H1 (cell line): ENCODE measurements around the gene NUP43. TPM values are rescaled to one million over a fixed set of nuclear protein-coding genes. Genes with fewer than 3 reads are reported as not detected.

Source experiments
- CTCF ChIA-PET: fragments of 300-600 bp; sonication (Branson Sonifier 250); formaldehyde crosslinking; loops from one replicate; lab custom pipeline; 2021; ENCODE audit not compliant: partially characterized antibody; lab: Charles Lee
- POLR2A ChIA-PET: fragments of 300-600 bp; sonication (Branson Sonifier 250); formaldehyde crosslinking; loops from one replicate; lab custom pipeline; 2021; ENCODE audit warnings: inconsistent platforms; ENCODE audit not compliant: partially characterized antibody; lab: Charles Lee
- DNase-seq, 2 experiments: peaks; one replicate each; pipeline versions ENCODE4 v3.0.0 to v3.0.0-alpha.2; 2010 to 2022; ENCODE audit warnings: low spot score in 2 of 2, low read depth in 1 of 2, mixed read lengths in 1 of 2
- FAIRE-seq: peaks from 2 replicates; lab custom pipeline; 2011; peaks lifted over from hg19 to GRCh38; lab: Jason Lieb, UNC
- H2AFZ ChIP-seq: 2 replicates; pipeline ENCODE4 v1.8.1; 2012; ENCODE audit warnings: low read length, inconsistent platforms
- H2AK5ac ChIP-seq: 2 replicates; pipeline ENCODE4 v1.6.1; 2013; ENCODE audit warnings: low read depth, low read length
- H2BK120ac ChIP-seq: replicated peaks from 2 replicates; pipeline ENCODE3; 2013; ENCODE audit warnings: low read depth, low read length, inconsistent platforms
- H2BK12ac ChIP-seq: 2 replicates; pipeline ENCODE4 v1.6.1; 2013; ENCODE audit warnings: low read depth, low read length
- H2BK15ac ChIP-seq: 2 replicates; pipeline ENCODE4 v1.6.1; 2013; ENCODE audit warnings: low read length
- H2BK20ac ChIP-seq: 2 replicates; pipeline ENCODE4 v1.6.1; 2013; ENCODE audit warnings: low read length
- H2BK5ac ChIP-seq: 2 replicates; pipeline ENCODE4 v1.6.1; 2013; ENCODE audit warnings: low read depth, low read length
- H3K14ac ChIP-seq: 2 replicates; pipeline ENCODE4 v1.6.1; 2013; ENCODE audit warnings: inconsistent platforms; ENCODE audit not compliant: insufficient read length
- H3K18ac ChIP-seq: 2 replicates; pipeline ENCODE4 v1.6.1; 2013; ENCODE audit warnings: low read length; ENCODE audit errors: extremely low read depth
- H3K23ac ChIP-seq: 2 replicates; pipeline ENCODE4 v1.6.1; 2013; ENCODE audit warnings: inconsistent platforms; ENCODE audit not compliant: insufficient read length
- H3K23me2 ChIP-seq: 2 replicates; pipeline ENCODE4 v1.6.1; 2013; ENCODE audit warnings: low read depth, low read length
- H3K27ac ChIP-seq: 2 replicates; pipeline ENCODE4 v1.6.1; 2011; ENCODE audit warnings: low read depth, low read length, inconsistent platforms
- H3K27me3 ChIP-seq, 4 experiments: replicated peaks in 1 of 4; 1 replicate in 1 of 4; 2 replicates in 3 of 4; pipeline versions ENCODE4 v1.6.1 to v1.8.1; 2011 to 2013; ENCODE audit warnings: low read length in 3 of 4, mild to moderate bottlenecking in 3 of 4, inconsistent platforms in 2 of 4, mixed read lengths in 2 of 4, moderate library complexity in 1 of 4; ENCODE audit not compliant: control insufficient read depth in 3 of 4, insufficient read depth in 3 of 4; ENCODE audit errors: extremely low read depth in 1 of 4
- H3K36me3 ChIP-seq, 4 experiments: 2 replicates each; pipeline versions ENCODE4 v1.6.1 to v1.8.1; 2011 to 2013; ENCODE audit warnings: mild to moderate bottlenecking in 4 of 4, low read length in 3 of 4, moderate library complexity in 2 of 4, control low read depth in 1 of 4, inconsistent platforms in 1 of 4; ENCODE audit not compliant: insufficient read depth in 4 of 4, control insufficient read depth in 2 of 4
- H3K4ac ChIP-seq: replicated peaks from 2 replicates; pipeline ENCODE3; 2013; ENCODE audit warnings: low read length, low read depth, mixed read lengths, inconsistent platforms; ENCODE audit not compliant: insufficient read length
- H3K4me1 ChIP-seq, 4 experiments: replicated peaks in 1 of 4; 1 replicate in 1 of 4; 2 replicates in 3 of 4; pipeline versions ENCODE4 v1.6.1 to v1.8.1; 2011 to 2013; ENCODE audit warnings: low read length in 3 of 4, inconsistent platforms in 2 of 4, mixed read lengths in 1 of 4; ENCODE audit not compliant: insufficient read depth in 4 of 4, control insufficient read depth in 3 of 4
- H3K4me2 ChIP-seq, 2 experiments: 2 replicates each; pipeline versions ENCODE4 v1.6.1 to v1.8.1; 2011 to 2013; ENCODE audit warnings: low read depth in 2 of 2, low read length in 2 of 2, control low read depth in 1 of 2, inconsistent platforms in 1 of 2, mild to moderate bottlenecking in 1 of 2; ENCODE audit not compliant: insufficient read depth in 1 of 2
- H3K4me3 ChIP-seq, 4 experiments: fragments of 200-600, 300-600 bp in 1 of 4; sonication (generic), shearing (Covaris generic), sonication (Bioruptor Twin) in 1 of 4; 2 replicates each; pipeline versions ENCODE4 v1.5.1 to v1.8.1; 2011 to 2016; ENCODE audit warnings: low read length in 4 of 4, low read depth in 3 of 4, control low read depth in 2 of 4, inconsistent platforms in 2 of 4, mild to moderate bottlenecking in 2 of 4, mixed read lengths in 1 of 4, moderate library complexity in 1 of 4; ENCODE audit not compliant: insufficient read depth in 2 of 4; ENCODE audit errors: extremely low read depth in 1 of 4
- H3K56ac ChIP-seq: replicated peaks from 2 replicates; pipeline ENCODE3; 2013; ENCODE audit warnings: low read depth, mild to moderate bottlenecking, mixed read lengths, low read length, inconsistent platforms; ENCODE audit not compliant: insufficient read length
- H3K79me1 ChIP-seq: 2 replicates; pipeline ENCODE4 v1.6.1; 2013; ENCODE audit warnings: low read depth, low read length, control low read depth
- H3K79me2 ChIP-seq, 2 experiments: 2 replicates each; pipeline versions ENCODE4 v1.6.1 to v1.8.1; 2012 to 2013; ENCODE audit warnings: low read length in 2 of 2, mild to moderate bottlenecking in 2 of 2, inconsistent platforms in 1 of 2; ENCODE audit not compliant: insufficient read depth in 2 of 2, control insufficient read depth in 1 of 2
- H3K9ac ChIP-seq, 4 experiments: replicated peaks in 1 of 4; 1 replicate in 1 of 4; 2 replicates in 3 of 4; pipeline versions ENCODE4 v1.6.1 to v1.8.1; 2011 to 2013; ENCODE audit warnings: low read depth in 3 of 4, low read length in 3 of 4, control low read depth in 2 of 4, mild to moderate bottlenecking in 2 of 4, moderate library complexity in 2 of 4, inconsistent platforms in 1 of 4; ENCODE audit errors: extremely low read depth in 1 of 4
- H3K9me3 ChIP-seq, 2 experiments: 2 replicates each; pipeline versions ENCODE4 v1.6.1 to v1.8.1; 2012 to 2013; ENCODE audit warnings: mild to moderate bottlenecking in 2 of 2, moderate library complexity in 2 of 2, control low read depth in 1 of 2, inconsistent platforms in 1 of 2, low read depth in 1 of 2, low read length in 1 of 2, mixed read lengths in 1 of 2; ENCODE audit not compliant: insufficient read depth in 2 of 2
- H4K20me1 ChIP-seq, 2 experiments: replicated peaks in 1 of 2; 2 replicates each; pipeline versions ENCODE3 to v1.8.1; 2011 to 2013; ENCODE audit warnings: inconsistent platforms in 2 of 2, low read length in 2 of 2, mild to moderate bottlenecking in 1 of 2; ENCODE audit not compliant: insufficient read depth in 2 of 2, control insufficient read depth in 1 of 2
- H4K5ac ChIP-seq: 2 replicates; pipeline ENCODE4 v1.6.1; 2013; ENCODE audit warnings: low read length, low read depth, mixed read lengths, inconsistent platforms; ENCODE audit not compliant: insufficient read length
- H4K8ac ChIP-seq: 2 replicates; pipeline ENCODE4 v1.8.0; 2013; ENCODE audit warnings: mild to moderate bottlenecking, moderate library complexity, low read length, inconsistent platforms; ENCODE audit not compliant: insufficient read depth; ENCODE audit errors: extremely low read depth
- H4K91ac ChIP-seq: replicated peaks from 2 replicates; pipeline ENCODE3; 2013; ENCODE audit warnings: low read length, mixed read lengths, inconsistent platforms; ENCODE audit not compliant: insufficient read length
- ATF2 ChIP-seq: IDR thresholded peaks from 2 replicates; pipeline ENCODE4 v1.6.1; 2012; ENCODE audit warnings: low read length, inconsistent platforms
- ATF3 ChIP-seq: IDR thresholded peaks from 2 replicates; pipeline ENCODE4 v1.6.1; 2011; ENCODE audit warnings: low read depth, mild to moderate bottlenecking, low read length; ENCODE audit not compliant: insufficient read depth
- BACH1 ChIP-seq: IDR thresholded peaks from 2 replicates; pipeline ENCODE4 v1.6.1; 2012; ENCODE audit warnings: low read length, improper control_type of control experiment
- BCL11A ChIP-seq, 2 experiments: IDR thresholded peaks; one replicate each; pipeline ENCODE4 v1.6.1; 2011; ENCODE audit warnings: low read depth in 2 of 2, low read length in 2 of 2, mild to moderate bottlenecking in 2 of 2
- BRCA1 ChIP-seq: IDR thresholded peaks from 2 replicates; pipeline ENCODE4 v1.6.1; 2012; ENCODE audit warnings: low read depth, low read length, improper control_type of control experiment
- CHD1 ChIP-seq: IDR thresholded peaks from 2 replicates; pipeline ENCODE4 v1.6.1; 2012; ENCODE audit warnings: low read depth, low read length, improper control_type of control experiment
- EP300 ChIP-seq, 2 experiments: IDR thresholded peaks; 1 replicate in 1 of 2; 2 replicates in 1 of 2; pipeline ENCODE4 v1.6.1; 2011 to 2012; ENCODE audit warnings: low read depth in 2 of 2, low read length in 2 of 2, mild to moderate bottlenecking in 2 of 2, borderline replicate concordance in 1 of 2, inconsistent platforms in 1 of 2, moderate library complexity in 1 of 2
- EZH2 ChIP-seq: fragments of 200-600 bp; sonication (generic); IDR thresholded peaks from 2 replicates; pipeline ENCODE4 v1.7.1; 2012; ENCODE audit warnings: low read depth, mild to moderate bottlenecking, moderate library complexity, low read length, inconsistent platforms; ENCODE audit not compliant: severe bottlenecking
- GTF2F1 ChIP-seq: IDR thresholded peaks from 2 replicates; pipeline ENCODE4 v1.6.1; 2012; ENCODE audit warnings: low read depth, low read length, improper control_type of control experiment, borderline replicate concordance
- KDM5A ChIP-seq: fragments of 200-600 bp; IDR thresholded peaks from 2 replicates; pipeline ENCODE4 v1.7.1; 2012; ENCODE audit warnings: mild to moderate bottlenecking, low read length, inconsistent platforms, mixed read lengths
- POLR2AphosphoS5 ChIP-seq: IDR thresholded peaks from 2 replicates; pipeline ENCODE4 v1.6.1; 2011; ENCODE audit warnings: low read depth, low read length
- POU5F1 ChIP-seq: IDR thresholded peaks from 2 replicates; pipeline ENCODE4 v1.6.1; 2011; ENCODE audit warnings: low read depth, mild to moderate bottlenecking, low read length, moderate library complexity
- TEAD4 ChIP-seq: IDR thresholded peaks from 2 replicates; pipeline ENCODE4 v1.6.1; 2012; ENCODE audit warnings: low read depth, low read length, inconsistent platforms, mixed read lengths
- WGBS, 2 experiments: shearing (Covaris generic) in 1 of 2; methylation state at CpG; one replicate each; pipeline versions ENCODE4 v1.1.6 to v1.1.7; 2013 to 2015; ENCODE audit warnings: low lambda C conversion rate in 2 of 2, mixed read lengths in 2 of 2, inconsistent platforms in 1 of 2, low coverage in 1 of 2, missing lambda C conversion rate in 1 of 2; ENCODE audit not compliant: insufficient replicate concordance in 2 of 2, insufficient coverage in 1 of 2, insufficient read length in 1 of 2; ENCODE audit errors: extremely low coverage in 1 of 2, missing lambda C conversion rate in 1 of 2; 5-methylcytosine and 5-hydroxymethylcytosine counted together
- polyA plus RNA-seq, 7 experiments: library from polyadenylated mRNA; depleted of rRNA in 3 of 7; stranded (reverse) in 5 of 7; unstranded in 2 of 7; fragments of >200 nt in 5 of 7; fragments of 200-250 nt in 2 of 7; gene quantifications; 1 replicate in 5 of 7; 2 replicates in 1 of 7; 4 replicates in 1 of 7; pipeline versions ENCODE4 v1.2.1 to v1.2.3, GENCODE V29; 2011 to 2013; ENCODE audit warnings: missing spikeins in 2 of 7, mixed read lengths in 2 of 7
- total RNA-seq: library from RNA; stranded (reverse); fragmentation: NEBNext Ultra II Directional; extraction: Animal tissue kit (Norgen Biotek cat#: 25700); gene quantifications from 2 replicates; pipeline ENCODE4 v1.2.1, GENCODE V29; 2021

The NUP43 gene
- total and polyA plus RNA-seq, 2 of the 8 experiments (the other 6 are each of a cell fraction or from before 2014, with no cell fraction given): 25.2 to 83.4 TPM

GRCh38 chr6:149777624-149778023, 31.3 kb upstream of the NUP43 start:
- Histone ChIP-seq H4K5ac (no peak overlapping the region), H3K79me1 (no peaks in the 10 kb centered on the region), H2BK12ac (no peak overlapping the region), H3K27ac (no peak overlapping the region), H2AFZ (no peak overlapping the region), H3K4ac (no peak overlapping the region), H2BK120ac (no peak overlapping the region), H3K4me1 (no peaks in the 10 kb centered on the region), H4K20me1 (no peaks in the 10 kb centered on the region), H3K23me2 (no peaks in the 10 kb centered on the region), H3K4me3 (no peak overlapping the region), H3K27me3 (no peaks in the 10 kb centered on the region), H3K9me3 (no peaks in the 10 kb centered on the region), H4K8ac (no peak overlapping the region), H3K9ac (no peak overlapping the region), H3K36me3 (peaks cover 0 to 23% (median 6%) of the 10 kb centered on the region in 4 experiments; a peak in 2 of 8 replicates), H3K14ac (no peak overlapping the region), H2AK5ac (no peak overlapping the region), H3K18ac (no peak overlapping the region), H3K4me2 (no peak overlapping the region), H4K91ac (no peak overlapping the region), H2BK5ac (no peak overlapping the region), H2BK15ac (no peak overlapping the region), H3K23ac (no peak overlapping the region), H3K56ac (no peak overlapping the region), H3K79me2 (no peaks in the 10 kb centered on the region), H2BK20ac (no peak overlapping the region)
- DNase-seq (no peak), FAIRE-seq (no peak)
- POLR2A ChIA-PET: no interaction called here
- TF ChIP-seq BACH1: no peak
- TF ChIP-seq EZH2: no peak
- no peak for TF ChIP-seq GTF2F1
- no peak for TF ChIP-seq BCL11A (IDR thresholded peaks at IDR 0.05; ENCODE audit: low read depth in 2 of 2, low read length in 2 of 2)
- no peak for TF ChIP-seq POLR2AphosphoS5
- TF ChIP-seq KDM5A: no peak
- TF ChIP-seq ATF3: no peak
- no peak for TF ChIP-seq CHD1
- TF ChIP-seq POU5F1: no peak
- no peak for TF ChIP-seq BRCA1
- TF ChIP-seq ATF2: no peak
- no peak for TF ChIP-seq EP300 (IDR thresholded peaks at IDR 0.05; ENCODE audit: borderline replicate concordance in 1 of 2, low read depth in 2 of 2, low read length in 2 of 2)
- TF ChIP-seq TEAD4: no peak
- 88% methylated on average over 1 of the region's 1 CpG; no CpG with 5 or more reads in 1 of the 2 experiments for WGBS, 2 experiments
- CTCF ChIA-PET: no interaction called here
